ENCODE results near the gene SLC19A1. TPM values are rescaled to one million over a fixed set of nuclear protein-coding genes. Genes with fewer than 3 reads are reported as not detected.

The SLC19A1 gene
- total RNA-seq, 4 donors from 2014 or later, result 6.5 to 18.3 (median 8.1) TPM

- TF ChIP-seq, protein P1, sequence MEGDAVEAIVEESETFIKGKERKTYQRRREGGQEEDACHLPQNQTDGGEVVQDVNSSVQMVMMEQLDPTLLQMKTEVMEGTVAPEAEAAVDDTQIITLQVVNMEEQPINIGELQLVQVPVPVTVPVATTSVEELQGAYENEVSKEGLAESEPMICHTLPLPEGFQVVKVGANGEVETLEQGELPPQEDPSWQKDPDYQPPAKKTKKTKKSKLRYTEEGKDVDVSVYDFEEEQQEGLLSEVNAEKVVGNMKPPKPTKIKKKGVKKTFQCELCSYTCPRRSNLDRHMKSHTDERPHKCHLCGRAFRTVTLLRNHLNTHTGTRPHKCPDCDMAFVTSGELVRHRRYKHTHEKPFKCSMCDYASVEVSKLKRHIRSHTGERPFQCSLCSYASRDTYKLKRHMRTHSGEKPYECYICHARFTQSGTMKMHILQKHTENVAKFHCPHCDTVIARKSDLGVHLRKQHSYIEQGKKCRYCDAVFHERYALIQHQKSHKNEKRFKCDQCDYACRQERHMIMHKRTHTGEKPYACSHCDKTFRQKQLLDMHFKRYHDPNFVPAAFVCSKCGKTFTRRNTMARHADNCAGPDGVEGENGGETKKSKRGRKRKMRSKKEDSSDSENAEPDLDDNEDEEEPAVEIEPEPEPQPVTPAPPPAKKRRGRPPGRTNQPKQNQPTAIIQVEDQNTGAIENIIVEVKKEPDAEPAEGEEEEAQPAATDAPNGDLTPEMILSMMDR (IDR thresholded peaks at IDR 0.05; ENCODE audit: low read depth), result no peak
These were observed 78.4 kb downstream of the SLC19A1 start for GRCh38 chr21:45463871-45464270.

- TF ChIP-seq, protein P1 (IDR thresholded peaks at IDR 0.05; ENCODE audit: low read depth), result no peak
These were observed 80.4 kb downstream of the SLC19A1 start for GRCh38 chr21:45461806-45462341.

- TF ChIP-seq, protein P1 (IDR thresholded peaks at IDR 0.05; ENCODE audit: low read depth), result no peak
These were observed 80.9 kb downstream of the SLC19A1 start for GRCh38 chr21:45461369-45461750.

DNA sequence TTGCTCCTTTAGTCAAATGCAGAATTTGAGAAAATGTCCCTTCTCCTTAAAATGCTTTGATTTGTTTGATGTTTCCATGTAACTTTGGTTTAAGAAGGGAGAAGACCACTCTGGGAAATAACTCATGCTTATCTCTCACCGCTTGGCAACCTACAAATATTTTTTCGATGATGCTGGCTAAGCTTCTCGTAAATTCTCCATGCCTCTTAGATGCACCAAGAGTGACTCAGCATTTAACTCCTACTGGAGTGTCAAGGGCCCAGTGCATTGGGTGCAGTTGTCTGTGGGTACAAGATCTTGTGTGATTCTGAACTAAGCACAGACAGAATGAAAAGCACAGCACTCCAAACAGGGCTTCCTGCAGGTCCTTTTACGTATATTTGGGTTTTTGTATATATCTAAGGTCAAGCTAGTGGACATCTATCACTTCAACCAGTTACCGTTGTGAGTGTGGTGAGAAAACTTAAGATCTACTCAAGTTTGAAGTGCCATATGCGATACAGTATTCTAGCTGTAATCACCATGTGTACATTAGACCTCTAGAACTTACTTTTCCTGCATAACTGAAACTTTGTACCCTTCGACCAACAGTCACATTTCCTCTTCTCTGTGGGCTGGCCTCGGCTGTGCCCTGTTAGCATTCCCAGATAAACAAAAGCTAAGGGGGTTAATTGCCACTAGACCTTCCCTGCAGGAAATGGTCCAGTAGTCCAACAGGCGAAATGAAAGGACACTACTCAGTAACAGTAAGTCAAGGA is 81.5 kb downstream of the SLC19A1 start:
- TF ChIP-seq, protein P1 (IDR thresholded peaks at IDR 0.05; ENCODE audit: low read depth), result no peak

- TF ChIP-seq, protein P1 (IDR thresholded peaks at IDR 0.05; ENCODE audit: low read depth), result no peak
These were observed 82.2 kb downstream of the SLC19A1 start for GRCh38 chr21:45460011-45460565.

DNA sequence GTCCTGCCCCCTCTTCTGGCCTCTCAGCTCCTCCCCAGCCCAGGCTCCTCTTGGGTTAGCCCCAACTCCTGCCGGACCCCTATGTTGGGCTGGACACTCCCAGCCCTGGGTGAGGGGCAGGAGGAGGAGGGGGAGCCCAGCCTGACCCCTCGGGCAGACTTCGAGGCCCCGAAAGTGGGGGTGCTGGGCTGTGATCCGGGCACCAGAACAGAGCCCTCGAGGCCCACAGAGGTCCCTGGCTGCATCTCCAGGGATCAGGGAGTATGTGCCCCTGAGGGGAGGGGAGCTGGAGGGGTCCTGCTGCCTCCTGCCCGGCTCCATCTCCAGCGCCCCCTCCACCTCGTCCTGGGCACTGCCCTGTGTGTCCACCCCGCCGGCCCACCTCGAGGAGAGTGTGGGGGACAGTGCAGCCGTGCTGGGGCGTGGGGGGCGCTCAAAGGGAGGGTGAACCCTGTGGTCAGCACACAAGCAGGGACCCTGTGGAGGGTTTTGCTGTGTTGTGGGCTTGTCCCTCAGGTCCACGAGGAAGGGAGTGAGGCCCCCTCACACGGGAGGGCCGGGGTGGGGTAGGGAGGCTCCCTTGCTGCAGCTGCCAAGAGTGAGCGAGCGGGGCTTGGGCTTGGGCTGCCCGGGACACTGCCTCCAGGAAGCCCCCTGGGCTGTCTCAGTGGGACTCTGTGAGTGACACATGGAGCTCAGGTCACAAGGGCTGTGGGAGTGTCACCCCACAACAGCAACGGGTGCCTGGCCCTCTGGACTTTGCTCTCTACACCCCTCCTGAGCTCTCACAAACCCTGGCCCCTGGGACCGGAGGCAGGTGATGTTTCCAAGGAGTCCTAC is 82.8 kb downstream of the SLC19A1 start:
- TF ChIP-seq, protein P1 (IDR thresholded peaks at IDR 0.05; ENCODE audit: low read depth), result no peak

Measured in subcutaneous adipose tissue (tissue), 4 donors.